Activated CD4-positive, alpha-beta T cell treated with anti-CD3 and anti-CD28 coated beads, Interleukin-2, amount 50 U/mL, for 16 hours (primary cell): ENCODE data around the gene CDH18.

ENCODE experiments used
- DNase-seq: peaks from one replicate; pipeline ENCODE4 v3.0.0-alpha.2; 2020

The CDH18 gene

DNA sequence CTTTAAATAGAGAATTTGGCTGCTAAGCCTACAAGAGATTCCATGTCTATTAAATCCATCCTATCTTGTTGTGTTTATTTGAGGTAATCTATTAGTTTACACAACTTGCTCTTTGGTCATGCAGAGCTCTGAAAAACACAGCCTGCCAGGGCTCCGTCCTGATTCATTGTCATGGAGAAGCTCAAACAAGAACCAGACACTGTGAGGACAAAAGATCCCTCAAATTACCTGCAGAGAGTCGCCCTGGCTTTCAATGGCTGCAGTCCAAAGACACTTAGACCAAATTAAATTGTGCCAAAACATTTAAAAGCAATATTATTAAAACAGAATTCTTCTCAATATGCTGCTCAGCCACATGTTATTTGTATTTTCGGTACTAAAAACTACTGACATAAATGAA is 60.1 kb downstream of the CDH18 start:
- DNase-seq = no peak

GRCh38 chr5:19927170-19927569 is 60.8 kb downstream of the CDH18 start:
- no peak for DNase-seq

DNA sequence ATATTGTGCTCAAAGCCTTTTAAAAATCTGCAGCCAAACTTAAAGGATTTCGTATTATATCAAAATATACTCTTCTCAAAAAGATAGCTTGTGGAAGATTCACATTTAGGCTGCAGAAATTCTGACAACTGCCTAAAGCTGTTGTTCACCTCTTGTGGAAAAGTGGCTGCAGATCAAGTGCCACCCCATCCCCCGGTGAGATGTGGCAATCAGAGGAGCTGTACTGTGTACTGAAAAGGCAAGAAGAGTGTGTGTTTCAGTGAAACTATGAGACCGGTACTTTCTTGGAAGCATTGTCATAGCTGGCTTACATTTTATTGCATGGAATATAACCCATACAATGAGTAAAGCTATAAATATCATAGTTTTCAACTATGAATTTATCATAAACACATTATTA is 64.3 kb downstream of the CDH18 start:
- DNase-seq = no peak

DNA sequence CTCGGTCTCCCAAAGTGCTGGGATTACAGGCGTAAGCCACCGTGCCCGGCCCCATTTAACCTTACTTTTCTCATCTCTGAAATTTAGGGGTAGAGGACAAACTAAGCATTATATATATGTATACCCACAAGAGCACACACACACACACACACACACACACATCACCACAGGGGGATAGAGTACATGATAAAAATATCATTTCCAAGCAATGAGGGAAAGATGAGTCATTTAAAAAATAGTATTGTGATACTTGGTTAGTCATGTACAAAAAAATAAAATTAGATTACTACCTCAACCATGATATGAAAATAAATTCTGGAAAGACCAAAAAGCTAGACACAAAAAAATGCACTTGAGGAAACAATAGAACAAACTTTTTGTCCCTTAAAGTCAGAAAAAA is 67.2 kb downstream of the CDH18 start:
- no peak for DNase-seq

DNA sequence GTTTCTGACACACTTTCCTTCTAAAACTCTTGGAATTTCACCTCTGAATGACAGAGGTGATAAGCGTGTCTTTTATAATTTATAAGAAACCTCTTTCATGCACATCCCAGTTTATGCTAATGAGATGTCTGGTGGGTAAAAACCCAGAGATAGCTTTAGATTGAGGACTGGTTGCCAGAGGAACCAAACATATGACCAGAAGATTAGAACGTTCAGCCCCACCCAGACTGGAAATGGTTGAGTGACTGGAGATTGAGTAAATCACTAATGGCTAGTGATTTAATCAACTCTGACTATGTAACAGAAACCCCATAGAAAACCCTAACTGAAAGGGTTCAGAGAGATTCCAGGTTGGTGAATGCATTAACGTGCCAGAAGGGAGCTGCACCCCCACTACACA is 69.2 kb downstream of the CDH18 start:
- no peak for DNase-seq

DNA sequence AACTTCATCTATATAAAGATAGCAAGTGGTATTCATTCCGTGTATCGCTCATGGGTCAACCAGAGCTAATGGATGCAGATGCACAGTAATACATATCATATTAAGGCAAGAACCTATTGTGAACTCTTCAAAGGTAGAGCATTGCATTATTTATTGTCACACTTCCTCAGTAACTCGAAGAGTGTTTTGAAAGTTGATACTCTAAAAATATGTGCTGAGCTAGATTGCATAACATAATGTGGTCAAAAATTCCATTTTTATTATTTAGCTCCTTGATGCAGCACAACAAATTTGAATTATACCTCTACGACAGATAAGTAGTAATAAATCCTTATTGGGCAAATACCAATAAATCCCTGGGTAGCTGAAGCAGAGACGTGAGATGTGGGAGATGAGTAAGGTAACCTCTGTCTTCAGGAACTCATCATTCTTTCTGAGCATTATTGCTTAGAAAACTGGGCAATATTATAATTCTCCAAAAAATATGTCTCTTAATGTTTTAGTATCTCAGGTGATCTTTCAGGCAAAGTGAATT is 70.3 kb downstream of the CDH18 start:
- DNase-seq = no peak

DNA sequence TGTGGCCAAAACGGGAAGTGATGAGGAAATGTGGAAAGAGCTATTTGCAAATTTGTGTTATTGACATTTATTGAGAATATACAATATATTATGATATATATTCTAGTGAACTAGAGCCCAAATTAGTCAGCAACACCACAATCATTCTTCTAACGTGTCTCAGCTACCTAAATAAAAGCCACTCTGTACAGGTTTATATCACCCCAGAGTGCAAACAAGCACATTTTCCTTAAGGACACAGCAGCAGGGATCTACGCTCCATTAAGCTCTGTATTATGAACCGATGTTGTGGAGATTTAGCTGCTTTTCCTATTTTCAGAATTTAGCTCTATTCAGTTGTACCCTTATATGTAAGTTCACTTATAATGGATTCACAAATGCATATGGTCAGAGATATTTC is 77.9 kb downstream of the CDH18 start:
- DNase-seq = no peak

- DNase-seq = no peak
Observed at GRCh38 chr5:19904766-19905165, 83.2 kb downstream of the CDH18 start.

- DNase-seq = no peak
Observed at GRCh38 chr5:19903611-19904010, 84.4 kb downstream of the CDH18 start.

- no peak for DNase-seq
Observed at GRCh38 chr5:19902316-19902934, 85.6 kb downstream of the CDH18 start.

DNA sequence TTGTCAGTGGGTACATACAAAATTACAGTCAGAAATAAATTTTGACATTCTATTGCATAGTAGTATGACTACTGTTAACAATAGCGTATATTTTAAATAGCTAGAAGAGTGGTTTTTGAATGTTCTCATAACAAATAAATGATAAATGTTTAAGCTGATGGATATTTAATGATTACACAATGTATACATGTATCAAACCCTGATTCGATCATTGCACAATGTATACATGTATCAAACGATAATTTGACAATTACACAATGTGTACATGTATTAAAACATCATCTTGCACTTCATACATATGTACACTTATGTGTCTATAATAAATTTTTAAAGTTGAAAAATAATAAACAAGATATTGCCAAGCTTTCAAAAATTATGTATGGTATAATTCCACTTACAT is 87.7 kb downstream of the CDH18 start:
- no peak for DNase-seq

GRCh38 chr5:19891658-19892057 is 96.3 kb downstream of the CDH18 start:
- no peak for DNase-seq

GRCh38 chr5:19886123-19886917 is 101.7 kb downstream of the CDH18 start:
- DNase-seq = no peak

- no peak for DNase-seq
Observed at GRCh38 chr5:19885040-19885824, 102.8 kb downstream of the CDH18 start.

- DNase-seq = no peak
Observed at GRCh38 chr5:19880859-19881436, 107.1 kb downstream of the CDH18 start.

GRCh38 chr5:19880458-19880857 is 107.5 kb downstream of the CDH18 start:
- DNase-seq = no peak

- DNase-seq = no peak
Observed at GRCh38 chr5:19874811-19875210, 113.2 kb downstream of the CDH18 start.

DNA sequence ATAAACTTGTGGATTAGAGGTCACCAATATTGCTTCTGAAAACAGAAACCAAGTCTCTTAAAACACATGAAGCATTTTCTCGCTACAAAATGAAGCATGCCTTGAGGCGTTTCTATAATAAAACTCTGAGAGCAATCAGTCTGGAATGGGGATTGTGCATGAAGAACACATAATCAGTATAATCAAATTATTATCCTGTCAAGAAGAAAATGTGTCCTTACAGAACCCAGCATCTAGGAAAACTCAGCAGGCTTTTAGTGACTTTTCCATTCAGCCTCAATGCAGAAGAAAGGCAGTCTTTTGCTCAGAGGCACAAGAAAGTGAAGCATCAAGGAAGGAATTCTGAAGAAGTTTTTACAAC is 121.9 kb downstream of the CDH18 start:
- no peak for DNase-seq

DNA sequence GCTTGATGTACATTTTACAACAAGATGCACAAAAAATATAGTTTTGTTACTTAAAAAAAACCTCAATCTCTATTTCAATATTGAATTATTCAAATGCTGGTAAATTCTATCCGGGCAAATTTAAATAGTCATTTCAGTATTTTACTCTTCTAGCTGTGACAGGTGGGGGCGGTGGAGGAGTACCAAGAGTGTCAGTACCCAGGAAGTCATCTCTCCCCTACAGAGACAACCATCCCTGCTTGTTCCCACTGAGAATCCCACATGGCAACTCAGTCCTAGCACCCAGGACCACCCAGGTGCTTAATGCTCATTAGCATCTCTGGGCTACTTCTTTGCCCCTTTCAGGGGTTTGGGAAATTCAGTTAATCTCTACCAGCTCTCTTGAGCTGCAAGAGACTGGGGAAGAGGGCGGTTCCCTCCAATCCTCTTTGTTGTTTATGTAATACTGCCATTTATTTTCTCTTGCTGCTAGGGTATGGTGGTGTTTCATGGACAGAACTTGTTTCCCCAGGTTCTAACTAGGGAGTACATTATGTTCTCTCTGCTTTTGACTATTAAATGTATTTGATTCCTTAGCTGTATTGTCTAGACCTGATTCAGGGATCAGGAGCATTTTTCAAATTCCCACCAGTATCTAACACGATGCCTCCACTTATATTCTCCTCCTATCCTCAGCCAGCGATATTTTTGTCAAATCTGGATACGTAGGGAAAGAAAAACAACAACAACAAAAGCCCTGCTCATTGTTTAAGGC is 122.5 kb downstream of the CDH18 start:
- DNase-seq = no peak

GRCh38 chr5:19862711-19863110 is 125.3 kb downstream of the CDH18 start:
- no peak for DNase-seq

DNA sequence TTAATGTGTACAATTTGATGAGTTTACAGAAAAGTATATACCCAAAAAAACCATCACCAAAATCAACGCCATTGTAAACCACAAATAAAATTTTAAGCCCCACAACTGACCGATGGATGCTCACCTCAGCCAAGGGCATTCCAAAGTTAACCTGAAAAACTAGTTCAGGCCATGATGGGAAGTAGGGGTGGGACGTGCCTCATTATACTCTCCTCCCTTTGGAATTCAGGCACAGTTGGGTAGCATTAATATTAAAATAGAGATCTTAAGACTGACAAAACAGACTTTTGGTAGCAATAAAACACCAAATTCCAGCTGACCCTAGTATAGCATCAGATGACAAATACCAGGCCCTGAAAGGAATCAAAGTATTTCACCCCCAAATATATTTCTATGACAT is 129.0 kb downstream of the CDH18 start:
- no peak for DNase-seq

GRCh38 chr5:19855931-19856330 is 132.1 kb downstream of the CDH18 start:
- no peak for DNase-seq

GRCh38 chr5:19855453-19855852 is 132.5 kb downstream of the CDH18 start:
- no peak for DNase-seq
